B cell (primary cell): ENCODE data around the gene CYP27A1. TPM values are rescaled to one million over a fixed set of nuclear protein-coding genes. Genes with fewer than 3 reads are reported as not detected.

Experiments
- ATAC-seq: fragments of 200-7000 bp; cut with Tn5 transposase; one replicate; pipeline ENCODE4 v1.10.0; 2021; ENCODE audit warnings: low read depth, mild to moderate bottlenecking, moderate number of reproducible peaks, moderate library complexity
- CTCF ChIA-PET: fragments of 350-600 bp; sonication (Branson Sonifier 250); formaldehyde crosslinking; loops from one replicate; lab custom pipeline; 2021; ENCODE audit warnings: antibody characterized with exemption, inconsistent platforms; lab: Charles Lee
- POLR2A ChIA-PET: fragments of 350-600 bp; sonication (Branson Sonifier 250); formaldehyde crosslinking; loops from one replicate; lab custom pipeline; 2021; ENCODE audit warnings: antibody characterized with exemption; lab: Charles Lee
- DNase-seq: peaks from one replicate; pipeline ENCODE4 v3.0.0; 2013
- H2AFZ ChIP-seq: 2 replicates; pipeline ENCODE4 v1.6.1; 2012; ENCODE audit warnings: mild to moderate bottlenecking, low read depth, low read length; ENCODE audit not compliant: insufficient read depth, poor library complexity, severe bottlenecking
- H3K27ac ChIP-seq, 2 donors: 1 replicate in 1 of 2; 2 replicates in 1 of 2; pipeline ENCODE4 v1.5.1; 2012 to 2013; ENCODE audit warnings: low read length in 2 of 2, mild to moderate bottlenecking in 2 of 2, moderate library complexity in 1 of 2
- H3K27me3 ChIP-seq, 4 experiments: fragments of 200-600 bp in 1 of 4; sonication (generic) in 1 of 4; replicated peaks in 1 of 4; 1 replicate in 2 of 4; 2 replicates in 2 of 4; pipeline versions ENCODE4 v1.6.1 to v1.7.0; 2013 to 2016; ENCODE audit warnings: low read length in 3 of 4, mild to moderate bottlenecking in 2 of 4, mixed read lengths in 1 of 4, moderate library complexity in 1 of 4; ENCODE audit not compliant: insufficient read depth in 4 of 4, control insufficient read depth in 3 of 4; ENCODE audit errors: control extremely low read depth in 1 of 4
- H3K36me3 ChIP-seq, 2 experiments: replicated peaks in 1 of 2; 1 replicate in 1 of 2; 2 replicates in 1 of 2; pipeline versions ENCODE4 v1.6.1 to v1.7.1; 2013; ENCODE audit warnings: low read length in 1 of 2; ENCODE audit not compliant: insufficient read depth in 2 of 2, control insufficient read depth in 1 of 2; ENCODE audit errors: control extremely low read depth in 1 of 2, extremely low read depth in 1 of 2
- H3K4me1 ChIP-seq, 2 donors: fragments of 200-600 bp in 1 of 2; sonication (generic) in 1 of 2; 1 replicate in 1 of 2; 2 replicates in 1 of 2; pipeline versions ENCODE4 v1.5.1 to v1.6.1; 2013 to 2017; ENCODE audit warnings: low read length in 2 of 2; ENCODE audit not compliant: control insufficient read depth in 2 of 2, insufficient read depth in 2 of 2
- H3K4me2 ChIP-seq: replicated peaks from 2 replicates; pipeline ENCODE3; 2012; ENCODE audit warnings: mild to moderate bottlenecking, low read depth, low read length; ENCODE audit not compliant: poor library complexity, severe bottlenecking
- H3K4me3 ChIP-seq, 5 experiments: fragments of 200-600 bp in 1 of 5; sonication (generic) in 1 of 5; 1 replicate in 3 of 5; 2 replicates in 2 of 5; pipeline versions ENCODE4 v1.5.1 to v1.7.0; 2011 to 2016; ENCODE audit warnings: low read length in 4 of 5, mild to moderate bottlenecking in 4 of 5, low read depth in 2 of 5, control low read depth in 1 of 5, moderate library complexity in 1 of 5; ENCODE audit not compliant: insufficient read depth in 1 of 5; ENCODE audit errors: control extremely low read depth in 1 of 5, extremely low read depth in 1 of 5
- H3K79me2 ChIP-seq: fragments of 200-600 bp; sonication (generic); one replicate; pipeline ENCODE4 v1.6.0; 2016; ENCODE audit warnings: low read length; ENCODE audit not compliant: control insufficient read depth, insufficient read depth
- H3K9ac ChIP-seq: fragments of 200-600 bp; sonication (generic); 2 replicates; pipeline ENCODE4 v1.6.1; 2017; ENCODE audit warnings: mild to moderate bottlenecking, low read length, moderate library complexity
- H3K9me3 ChIP-seq, 3 donors: one replicate each; pipeline versions ENCODE4 v1.6.1 to v1.7.1; 2013; ENCODE audit warnings: low read length in 2 of 3; ENCODE audit not compliant: control insufficient read depth in 2 of 3, insufficient read depth in 1 of 3; ENCODE audit errors: control extremely low read depth in 1 of 3
- H4K20me1 ChIP-seq: 2 replicates; pipeline ENCODE4 v1.6.0; 2012; ENCODE audit warnings: mild to moderate bottlenecking, low read length; ENCODE audit not compliant: insufficient read depth, control insufficient read depth, poor library complexity, severe bottlenecking
- H3K27ac Mint-ChIP-seq: one replicate; pipeline ENCODE4 v1.8.0; 2021; ENCODE audit warnings: mixed read lengths
- H3K27me3 Mint-ChIP-seq: one replicate; pipeline ENCODE4 v1.8.0; 2021; ENCODE audit warnings: mixed read lengths
- H3K4me1 Mint-ChIP-seq: one replicate; pipeline ENCODE4 v1.8.0; 2021; ENCODE audit warnings: mixed read lengths
- H3K4me3 Mint-ChIP-seq: one replicate; pipeline ENCODE4 v1.8.0; 2021; ENCODE audit warnings: mixed read lengths
- H3K9me3 Mint-ChIP-seq: one replicate; pipeline ENCODE4 v1.8.0; 2022; ENCODE audit warnings: mixed read lengths; ENCODE audit not compliant: insufficient read depth
- CTCF ChIP-seq: fragments of 200-600 bp; IDR thresholded peaks from one replicate; pipeline ENCODE4 v1.8.0; 2022; ENCODE audit warnings: antibody characterized with exemption, mild to moderate bottlenecking
- EZH2 ChIP-seq: IDR thresholded peaks from 2 replicates; pipeline ENCODE4 v1.6.1; 2012; ENCODE audit warnings: borderline replicate concordance, low read depth, mild to moderate bottlenecking, moderate library complexity, low read length; ENCODE audit not compliant: insufficient read depth, poor library complexity, severe bottlenecking
- WGBS: methylation state at CpG from one replicate; pipeline ENCODE4 v1.1.5; 2013; ENCODE audit warnings: missing lambda C conversion rate; ENCODE audit not compliant: insufficient coverage; 5-methylcytosine and 5-hydroxymethylcytosine counted together
- intact Hi-C: fragments of 100-400 bp; cut with micrococcal nuclease; formaldehyde crosslinking; loops from one replicate; pipeline ENCODE4 v1.10.0; 2022
- polyA plus RNA-seq: library from polyadenylated mRNA; depleted of rRNA; stranded (reverse); fragments of >200 nt; gene quantifications from 2 replicates; pipeline ENCODE4 v1.2.3, GENCODE V29; 2012
- total RNA-seq, 2 donors: library from RNA; stranded (reverse); fragments of 120-200 nt in 1 of 2; gene quantifications; 1 replicate in 1 of 2; 2 replicates in 1 of 2; pipeline versions ENCODE4 v1.2.3 to v1.2.4, GENCODE V29; 2013 to 2022

The CYP27A1 gene
- total and polyA plus RNA-seq, 2 donors (not counting 1 experiment from before 2014, with no cell fraction given) = 0.39 to 1.1 TPM

- H3K4me1 ChIP-seq = no peaks in the 10 kb centered on the region
- 100% methylated on average over 5 of the region's 10 CpGs for WGBS
- Mint-ChIP-seq H3K9me3 (no peaks in the 10 kb centered on the region), H3K4me3 (no peak overlapping the region), H3K27ac (no peak overlapping the region), H3K4me1 (no peaks in the 10 kb centered on the region), H3K27me3 (no peaks in the 10 kb centered on the region)
- ATAC-seq (no peak), DNase-seq (no peak)
- H3K79me2 ChIP-seq = no peaks in the 10 kb centered on the region
- H3K9me3 ChIP-seq = no peaks in the 10 kb centered on the region
- intact Hi-C loops = no loop called here
- ChIA-PET POLR2A (no interaction called here), CTCF (interaction anchor here (0.6 kb wide), 1 partner anchor 19 kb away, joined by 4 read pairs; no protein-coding TSS in a partner anchor)
- H3K36me3 ChIP-seq = peaks cover 0 to 69% of the 10 kb centered on the region in 2 experiments
- H3K9ac ChIP-seq = no peak overlapping the region
- no peak overlapping the region for H3K27ac ChIP-seq
- H3K27me3 ChIP-seq = no peaks in the 10 kb centered on the region
- no peak overlapping the region for H3K4me3 ChIP-seq
- H3K4me2 ChIP-seq = no peak overlapping the region
- TF ChIP-seq CTCF = no peak
- no peak overlapping the region for H2AFZ ChIP-seq
- H4K20me1 ChIP-seq = no peaks in the 10 kb centered on the region
Observed at GRCh38 chr2:218746960-218747359, 35.0 kb upstream of the CYP27A1 start.

- DNase-seq = no peak
- no peaks in the 10 kb centered on the region for H3K9me3 ChIP-seq
- H3K4me3 Mint-ChIP-seq = no peak overlapping the region
- WGBS = 86% methylated on average over 6 of the region's 8 CpGs
- H4K20me1 ChIP-seq = no peaks in the 10 kb centered on the region
- peaks cover 0 to 82% of the 10 kb centered on the region in 2 experiments for H3K36me3 ChIP-seq
- no peak for ATAC-seq
- no peak overlapping the region for H3K9ac ChIP-seq
- H3K79me2 ChIP-seq = no peaks in the 10 kb centered on the region
- no peaks in the 10 kb centered on the region for H3K27me3 ChIP-seq
- POLR2A ChIA-PET = no interaction called here
- no peaks in the 10 kb centered on the region for H3K4me1 Mint-ChIP-seq
- TF ChIP-seq CTCF = no peak
- no peak for TF ChIP-seq EZH2
- H3K27me3 Mint-ChIP-seq = no peaks in the 10 kb centered on the region
- H3K27ac Mint-ChIP-seq = no peak overlapping the region
- no peaks in the 10 kb centered on the region for H3K4me1 ChIP-seq
- CTCF ChIA-PET = no interaction called here
- intact Hi-C loops = no loop called here
- H2AFZ ChIP-seq = no peak overlapping the region
- H3K9me3 Mint-ChIP-seq = no peaks in the 10 kb centered on the region
- no peak overlapping the region for H3K4me2 ChIP-seq
- no peak overlapping the region for H3K4me3 ChIP-seq
- no peak overlapping the region for H3K27ac ChIP-seq
Observed at GRCh38 chr2:218748741-218749441, 33.1 kb upstream of the CYP27A1 start.
